Hematopoietic multipotent progenitor cell treated with erythropoietin and hydrocortisone succinate and interleukin-3 and kit ligand, for 8 days (in vitro differentiated cells): ENCODE data around the gene PI4K2B.
"Not testable (repeated sequence)": the region's sequence is repeated elsewhere in the genome, so short reads cannot be mapped to it uniquely, and the experiment has no call there.

Experiments used
- DNase-seq: peaks from one replicate; pipeline ENCODE4 v3.0.0-alpha.2; 2015

PI4K2B gene

DNA sequence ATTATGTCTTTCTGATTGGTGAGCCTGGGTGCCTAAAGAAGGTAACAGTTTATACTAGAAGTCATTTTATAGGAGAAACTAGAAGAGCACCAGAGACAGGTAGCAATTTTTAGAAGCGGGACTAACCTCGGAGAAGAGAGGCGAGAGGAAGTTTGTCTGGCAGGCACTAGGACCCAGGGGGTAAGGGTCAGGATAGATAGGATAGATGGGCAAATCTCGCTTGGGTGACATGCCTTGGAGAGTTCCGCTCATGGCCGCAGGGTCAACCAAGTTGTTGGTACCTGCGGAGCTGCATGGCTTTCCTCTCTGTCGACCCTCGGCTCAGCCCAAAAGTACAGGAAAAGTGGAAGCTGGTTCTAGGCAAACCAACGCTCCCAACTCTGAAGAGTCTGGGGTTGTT, 11.3 kb downstream of the PI4K2B start:
- DNase-seq, result no peak

DNA sequence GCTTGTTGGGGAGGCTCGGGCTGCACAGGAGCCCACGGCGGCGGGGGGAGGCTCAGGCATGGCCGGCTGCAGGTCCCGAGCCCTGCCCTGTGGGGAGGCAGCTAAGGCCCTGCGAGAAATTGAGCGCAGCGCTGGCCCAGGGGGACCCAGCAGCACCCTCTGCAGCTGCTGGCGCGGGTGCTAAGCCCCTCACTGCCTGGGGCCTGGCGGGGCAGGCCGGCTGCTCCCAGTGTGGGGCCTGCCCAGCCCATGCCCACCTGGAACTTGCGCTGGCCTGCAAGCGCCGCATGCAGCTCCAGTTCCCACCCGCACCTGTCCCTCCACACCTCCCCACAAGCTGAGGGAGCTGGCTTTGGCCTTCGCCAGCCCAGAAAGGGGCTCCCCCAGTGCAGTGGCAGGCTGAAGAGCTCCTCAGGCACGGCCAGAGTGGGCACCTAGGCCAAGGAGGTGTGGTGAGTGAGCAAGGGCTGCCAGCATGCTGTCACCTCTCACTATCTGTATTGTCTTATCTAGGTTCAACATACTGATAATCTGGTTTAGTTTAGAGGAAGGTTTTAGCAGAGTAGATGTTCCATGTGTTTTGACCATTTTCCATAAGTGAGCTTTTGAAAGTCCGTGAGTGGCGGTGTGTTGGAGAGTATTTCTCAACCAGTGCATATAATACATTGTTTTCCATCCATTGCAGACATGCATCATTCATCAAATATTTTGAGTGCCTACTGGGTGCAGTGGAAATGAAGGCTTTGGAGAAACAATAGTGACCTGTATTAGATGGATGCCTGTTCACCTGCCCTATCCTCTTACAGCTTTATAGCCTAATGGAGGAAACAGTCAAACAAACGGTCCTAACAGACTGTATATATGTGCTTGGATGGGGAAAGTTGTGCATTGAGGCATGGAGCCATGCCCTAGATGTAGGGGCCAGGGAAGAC, 13.1 kb downstream of the PI4K2B start:
- no peak for DNase-seq

GRCh38 chr4:25248875-25249274, 15.0 kb downstream of the PI4K2B start:
- DNase-seq, result peak; percentile 25

DNA sequence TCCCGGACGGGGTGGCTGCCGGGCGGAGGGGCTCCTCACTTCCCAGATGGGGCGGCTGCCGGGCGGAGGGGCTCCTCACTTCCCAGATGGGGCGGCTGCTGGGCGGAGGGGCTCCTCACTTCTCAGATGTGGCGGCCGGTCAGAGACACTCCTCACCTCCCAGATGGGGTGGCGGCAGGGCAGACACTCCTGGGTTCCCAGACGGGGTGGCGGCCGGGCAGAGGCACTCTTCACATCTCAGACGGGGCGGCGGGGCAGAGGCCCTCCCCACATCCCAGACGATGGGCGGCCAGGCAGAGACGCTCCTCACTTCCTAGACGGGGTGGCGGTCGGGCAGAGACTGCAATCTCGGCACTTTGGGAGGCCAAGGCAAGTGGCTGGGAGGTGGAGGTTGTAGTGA, 15.7 kb downstream of the PI4K2B start:
- DNase-seq, result not testable (repeated sequence)

DNA sequence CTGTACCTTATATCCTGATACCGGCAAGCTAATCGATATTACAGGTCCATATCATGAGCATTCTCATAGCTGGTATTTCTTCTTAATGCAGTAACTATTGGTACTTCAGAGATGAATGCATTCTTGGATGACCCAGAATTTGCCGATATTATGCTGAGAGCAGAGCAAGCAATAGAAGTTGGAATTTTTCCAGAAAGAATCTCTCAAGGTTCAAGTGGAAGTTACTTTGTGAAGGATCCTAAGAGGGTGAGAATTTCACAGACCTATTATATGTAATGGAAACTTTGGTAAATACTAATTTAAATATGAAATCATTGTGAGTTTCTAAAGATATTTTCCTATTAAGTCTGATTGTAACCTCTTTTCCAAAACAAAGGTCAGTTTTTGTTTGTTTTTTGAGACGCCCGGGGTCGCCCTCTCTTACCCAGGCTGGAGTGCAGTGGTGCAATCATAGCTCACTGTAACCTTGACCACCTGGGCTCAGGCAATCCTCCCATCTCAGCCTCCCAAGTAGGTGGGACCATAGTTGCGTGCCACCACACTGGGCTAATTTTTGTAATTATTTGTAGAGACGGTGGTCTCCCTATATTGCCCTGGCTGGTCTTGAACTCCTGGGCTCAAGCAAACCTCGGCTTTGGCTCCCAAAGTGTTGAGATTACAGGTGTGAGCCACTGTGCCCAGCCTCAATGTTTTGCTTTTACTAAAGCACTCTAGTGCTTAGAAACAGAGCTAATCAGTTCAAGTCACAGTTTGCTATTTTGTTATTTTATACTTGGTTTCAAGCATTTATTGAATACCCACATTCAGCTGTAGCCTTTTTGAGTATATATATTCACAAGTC, 18.6 kb downstream of the PI4K2B start:
- DNase-seq, result no peak

- DNase-seq, result no peak
These were observed 19.2 kb downstream of the PI4K2B start for GRCh38 chr4:25253071-25253445.

DNA sequence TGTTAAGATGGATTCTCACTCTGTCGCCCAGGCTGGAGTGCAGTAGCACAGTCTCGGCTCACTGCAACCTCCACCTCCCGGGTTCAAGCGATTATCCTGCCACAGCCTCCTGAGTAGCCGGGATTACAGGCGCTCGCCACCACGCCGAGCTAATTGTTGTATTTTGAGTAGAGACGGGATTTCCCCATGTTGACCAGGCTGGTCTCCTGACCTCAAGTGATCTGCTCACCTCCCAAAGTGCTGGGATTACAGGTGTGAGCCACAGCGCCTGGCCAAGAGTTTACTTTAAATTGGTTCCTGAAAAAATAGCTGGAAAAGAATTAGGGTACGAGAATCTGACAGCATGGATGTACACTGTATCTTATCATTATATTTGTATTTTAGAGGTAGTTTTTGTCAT, 20.0 kb downstream of the PI4K2B start:
- not testable (repeated sequence) for DNase-seq

GRCh38 chr4:25258980-25259578, 25.2 kb downstream of the PI4K2B start:
- DNase-seq, result no peak

GRCh38 chr4:25271866-25272265, 38.0 kb downstream of the PI4K2B start:
- DNase-seq, result no peak

GRCh38 chr4:25280210-25280609, 46.4 kb downstream of the PI4K2B start:
- no peak for DNase-seq

- no peak for DNase-seq
These were observed 50.1 kb downstream of the PI4K2B start for GRCh38 chr4:25283948-25284347.

- DNase-seq, result no peak
These were observed 50.6 kb downstream of the PI4K2B start for GRCh38 chr4:25284466-25284865.

DNA sequence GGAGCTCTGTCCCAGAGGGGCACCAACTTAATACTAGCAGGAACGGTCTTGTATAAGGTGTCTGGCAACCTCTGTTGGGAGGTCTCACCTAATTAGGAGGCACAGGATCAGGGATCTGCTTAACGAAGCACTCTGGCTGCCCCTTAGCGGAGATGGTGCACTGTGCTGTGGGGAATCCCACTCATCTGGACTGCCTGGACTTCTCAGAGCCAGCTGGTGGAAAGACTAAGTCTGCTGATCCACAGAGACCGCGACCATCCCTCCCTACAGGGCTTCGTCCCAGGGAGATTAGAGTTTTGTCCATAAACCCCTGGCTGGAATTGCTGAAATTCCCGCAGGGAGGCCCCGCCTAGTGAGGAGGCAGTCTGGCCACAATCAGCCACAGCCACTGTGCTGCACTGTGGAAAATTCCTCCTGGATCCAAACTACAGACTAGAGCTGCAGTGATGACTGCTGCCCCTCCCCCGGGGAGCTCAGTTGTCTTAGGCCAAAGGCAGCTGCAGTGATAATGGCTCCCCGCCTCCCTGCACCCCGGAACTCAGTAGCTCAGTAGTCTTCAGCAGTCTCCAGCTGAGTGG, 56.7 kb downstream of the PI4K2B start:
- DNase-seq, result no peak

DNA sequence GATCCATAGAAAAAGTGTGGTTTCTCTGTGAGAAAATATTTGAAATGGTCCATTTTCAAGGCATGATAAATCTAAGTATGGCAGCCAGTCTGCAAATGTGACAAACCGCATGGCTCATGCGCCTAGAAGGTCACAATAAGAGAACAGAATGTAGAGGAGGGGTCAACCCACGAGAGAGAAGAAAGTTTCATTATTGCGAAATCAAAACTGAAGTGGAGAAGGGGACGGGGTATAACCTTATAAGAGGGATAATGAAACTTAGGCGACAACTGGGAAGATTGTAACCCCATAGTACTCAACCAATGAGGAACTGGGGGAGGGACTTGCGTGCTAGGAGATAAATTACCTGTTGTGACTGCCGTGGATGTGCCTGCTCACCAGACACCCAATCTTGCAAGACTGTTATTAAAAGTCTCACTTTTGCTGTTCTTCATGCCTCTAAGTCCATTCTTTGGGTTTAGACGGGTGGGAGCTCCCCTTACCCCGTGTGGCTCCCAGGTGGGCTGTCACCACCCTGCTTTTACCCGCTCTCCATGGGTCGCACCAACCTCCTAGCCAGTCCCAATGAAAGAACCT, 57.4 kb downstream of the PI4K2B start:
- DNase-seq, result no peak

DNA sequence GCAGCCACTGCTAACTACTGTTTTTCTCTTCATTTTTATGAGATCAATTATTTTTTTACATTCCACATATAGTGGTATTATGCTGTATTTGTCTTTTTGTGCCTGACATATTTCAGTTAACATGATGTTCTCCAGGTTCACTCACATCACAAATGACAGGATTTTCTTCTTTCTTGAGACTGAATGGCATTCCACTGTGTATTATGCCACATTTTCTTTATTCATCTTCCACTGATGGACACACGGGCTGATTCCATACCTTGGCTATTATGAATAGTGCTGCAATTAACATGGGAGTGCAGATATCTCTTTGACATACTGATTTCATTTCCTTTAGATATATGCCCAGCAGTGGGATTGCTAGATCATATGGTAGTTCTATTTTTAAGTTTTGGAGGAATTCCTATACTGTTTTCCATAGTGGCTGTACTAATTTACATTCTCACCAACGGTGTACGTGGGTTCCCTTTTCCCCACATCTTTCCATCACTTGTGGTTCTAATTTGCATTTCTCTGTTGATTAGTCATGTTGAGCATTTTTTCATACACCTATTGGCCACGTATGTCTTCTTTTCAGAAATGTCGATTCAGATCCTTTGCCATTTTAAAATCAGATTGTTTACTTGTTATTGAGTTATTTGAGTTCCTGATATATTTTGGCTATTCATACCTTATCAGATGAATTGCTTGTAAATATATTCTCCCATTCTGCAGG, 63.9 kb downstream of the PI4K2B start:
- no peak for DNase-seq

DNA sequence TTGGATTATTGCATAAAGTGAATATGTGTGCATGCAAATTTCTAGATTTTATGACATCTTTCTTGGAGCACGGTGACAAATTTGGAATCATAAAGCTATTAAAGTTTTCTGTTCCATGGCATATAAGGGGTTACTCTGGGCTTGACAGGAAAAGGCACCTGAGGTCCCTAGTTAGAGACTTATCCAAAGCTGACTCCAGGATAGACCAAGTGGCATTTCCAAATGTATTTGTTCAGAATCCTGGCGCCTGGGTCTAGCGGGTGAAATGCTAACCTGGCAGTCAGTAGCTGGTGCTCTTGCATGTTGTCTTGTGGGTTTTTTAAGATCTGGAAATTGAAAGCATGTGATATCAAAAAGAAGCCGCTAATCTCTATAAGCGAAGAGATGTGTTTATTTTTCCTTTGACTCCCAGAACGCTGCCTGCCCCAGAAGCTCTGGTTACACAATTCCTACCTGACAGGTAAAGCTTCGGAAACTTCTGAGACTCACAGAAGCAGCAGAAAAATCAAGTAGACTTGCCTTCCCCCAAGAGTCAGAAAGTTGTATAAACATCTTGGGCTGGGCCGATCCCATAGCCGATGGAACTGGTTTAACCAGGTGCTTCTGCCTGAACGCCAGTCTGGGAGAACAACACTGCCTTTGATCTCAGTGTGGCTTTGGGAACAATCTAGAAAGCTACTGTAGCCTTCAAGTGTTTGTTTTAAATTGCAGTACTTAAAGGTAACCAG, 65.8 kb downstream of the PI4K2B start:
- no peak for DNase-seq

- no peak for DNase-seq
These were observed 67.6 kb downstream of the PI4K2B start for GRCh38 chr4:25301471-25301870.

DNA sequence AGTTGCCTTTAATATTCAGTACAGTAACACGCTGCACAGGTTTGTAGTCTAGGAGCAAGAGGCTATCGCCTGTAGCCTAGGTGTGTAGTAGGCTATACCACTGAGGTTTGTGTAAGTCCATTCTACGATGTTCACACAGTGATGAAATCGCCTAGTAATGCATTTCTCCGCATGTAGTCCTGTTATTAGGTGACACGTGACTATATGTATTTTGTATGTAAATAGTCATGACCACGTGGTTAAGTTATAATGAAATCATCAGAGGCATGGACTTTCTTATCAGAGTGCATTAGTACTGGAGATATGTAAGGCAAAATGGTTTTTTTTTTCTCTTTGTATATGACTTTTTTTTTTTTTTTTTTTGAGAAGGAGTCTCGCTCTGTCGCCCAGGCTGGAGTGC, 68.8 kb downstream of the PI4K2B start:
- DNase-seq, result no peak

DNA sequence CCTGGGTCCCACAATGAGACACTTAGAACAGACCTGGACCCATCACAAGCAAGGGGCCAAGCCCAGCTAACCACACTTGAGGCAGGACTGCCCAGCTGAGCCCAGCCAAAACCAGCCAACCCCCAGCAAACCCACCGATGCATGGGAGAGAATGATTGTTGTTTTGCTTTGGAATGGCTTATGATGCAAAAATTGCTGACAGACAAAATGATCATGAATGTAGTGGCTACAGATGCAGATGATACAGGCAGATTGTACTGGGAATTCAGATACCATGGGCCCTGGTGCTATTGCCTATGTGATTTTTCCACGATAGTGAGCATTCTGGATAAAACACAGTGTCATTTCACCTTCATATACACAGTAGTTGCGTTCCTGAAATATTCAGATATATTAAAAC, 69.7 kb downstream of the PI4K2B start:
- DNase-seq, result no peak

DNA sequence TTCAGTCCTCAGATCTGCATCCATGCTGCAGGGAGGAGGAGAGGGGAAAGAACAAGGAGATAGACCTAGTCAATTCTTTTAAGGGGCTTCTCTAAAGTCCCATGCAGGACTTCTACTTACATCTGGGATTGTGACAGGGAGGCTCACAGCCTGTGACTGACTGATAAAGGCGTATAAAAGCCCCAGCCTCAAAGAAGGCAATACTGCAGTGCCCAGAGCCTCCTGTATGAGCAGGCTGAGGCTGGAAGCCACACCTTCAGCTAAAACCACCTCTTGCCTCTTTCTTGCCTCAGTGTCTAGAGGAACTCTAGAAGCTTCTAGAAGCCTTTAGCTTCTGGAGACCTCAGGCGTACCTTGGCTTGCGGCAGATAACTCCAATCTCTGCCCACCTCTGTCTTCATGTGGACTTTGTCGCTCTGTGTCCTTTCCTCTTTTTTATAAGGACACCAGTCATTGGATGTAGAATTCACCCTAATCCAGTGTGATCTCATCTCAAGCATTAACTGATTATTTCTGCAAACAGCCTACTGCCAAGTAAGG, 72.8 kb downstream of the PI4K2B start:
- peak; percentile 74 for DNase-seq

GRCh38 chr4:25307596-25307995, 73.8 kb downstream of the PI4K2B start:
- no peak for DNase-seq
